Panc1 (cell line): ENCODE results near the gene ISOC2. TPM values are rescaled to one million over a fixed set of nuclear protein-coding genes. Genes with fewer than 3 reads are reported as not detected.

Experiments
- ATAC-seq: fragments of 200-7000 bp; cut with Tn5 transposase; 2 replicates; pipeline ENCODE4 v1.9.1; 2020; ENCODE audit warnings: mild to moderate bottlenecking, moderate library complexity
- BruUV-seq: library from RNA; stranded (reverse); fragments of 400-500 nt; replicated peaks from 2 replicates; lab custom pipeline; 2021; lab: Mats Ljungman, UMichigan
- CTCF ChIA-PET: fragments of 300-600 bp; sonication (Branson Sonifier 250); formaldehyde crosslinking; loops from one replicate; lab custom pipeline; 2022; ENCODE audit warnings: antibody characterized with exemption; lab: Charles Lee
- POLR2A ChIA-PET: fragments of 300-600 bp; sonication (Branson Sonifier 250); formaldehyde crosslinking; loops from one replicate; lab custom pipeline; 2022; ENCODE audit warnings: antibody characterized with exemption; lab: Charles Lee
- DNase-seq: peaks from one replicate; pipeline ENCODE4 v3.0.0-alpha.2; 2010; ENCODE audit warnings: low read depth, low spot score
- H3K27ac ChIP-seq: 2 replicates; pipeline ENCODE4 v1.5.1; 2011; ENCODE audit warnings: mild to moderate bottlenecking, low read length, inconsistent platforms
- H3K27me3 ChIP-seq: fragments of 200-500 bp; sonication (Bioruptor generic); 2 replicates; pipeline ENCODE4 v1.6.0; 2014; ENCODE audit warnings: low read length, inconsistent platforms; ENCODE audit not compliant: control insufficient read depth, insufficient read depth
- H3K36me3 ChIP-seq: fragments of 200-500 bp; sonication (Bioruptor generic); 2 replicates; pipeline ENCODE4 v1.5.1; 2014; ENCODE audit warnings: inconsistent platforms, mild to moderate bottlenecking, low read length, moderate library complexity; ENCODE audit not compliant: control insufficient read depth, insufficient read depth
- H3K4me1 ChIP-seq: 2 replicates; pipeline ENCODE4 v1.5.1; 2011; ENCODE audit warnings: inconsistent platforms, mild to moderate bottlenecking, low read length, moderate library complexity; ENCODE audit not compliant: control insufficient read depth, insufficient read depth
- H3K4me3 ChIP-seq, 2 experiments: 2 replicates each; pipeline ENCODE4 v1.5.1; 2011 to 2012; ENCODE audit warnings: low read depth in 2 of 2, low read length in 2 of 2, mild to moderate bottlenecking in 2 of 2, inconsistent platforms in 1 of 2, moderate library complexity in 1 of 2
- H3K9me3 ChIP-seq: fragments of 200-500 bp; sonication (Bioruptor generic); 2 replicates; pipeline ENCODE4 v1.5.1; 2014; ENCODE audit warnings: low read depth, mild to moderate bottlenecking, inconsistent platforms, low read length, moderate library complexity; ENCODE audit not compliant: control insufficient read depth, insufficient read depth
- CTCF ChIP-seq: fragments of 450-650 bp; IDR thresholded peaks from 2 replicates; pipeline ENCODE4 v1.5.1; 2017; ENCODE audit warnings: mild to moderate bottlenecking
- POLR2AphosphoS5 ChIP-seq: IDR thresholded peaks from 2 replicates; pipeline ENCODE4 v1.6.1; 2012; ENCODE audit warnings: mild to moderate bottlenecking, low read depth, low read length, moderate library complexity
- SIN3A ChIP-seq: IDR thresholded peaks from 2 replicates; pipeline ENCODE4 v1.6.1; 2012; ENCODE audit warnings: low read depth, mild to moderate bottlenecking, low read length, moderate library complexity, borderline replicate concordance; ENCODE audit not compliant: insufficient read depth
- TCF7L2 ChIP-seq: IDR thresholded peaks from 2 replicates; pipeline ENCODE4 v1.6.1; 2011; ENCODE audit warnings: mild to moderate bottlenecking, low read depth, low read length, inconsistent platforms
- in situ Hi-C: cut with HindIII; loops from 2 replicates; pipeline ENCODE4 v1.10.0; 2016; ENCODE audit warnings: low sequenced_read_pairs, low pct_unique_long_range_greater_than_20kb
- intact Hi-C: fragments of 100-400 bp; cut with micrococcal nuclease; formaldehyde crosslinking; loops from one replicate; pipeline ENCODE4 v1.10.0; 2022; ENCODE audit not compliant: unreplicated experiment
- total RNA-seq: library from RNA; stranded (reverse); gene quantifications from one replicate; pipeline ENCODE4 v1.2.1, GENCODE V29; 2021; ENCODE audit not compliant: unreplicated experiment
- TF ChIP-seq, protein P1 (sequence below), 2 experiments: IDR thresholded peaks; 2 replicates each; pipeline ENCODE4 v1.6.1; 2011 to 2012; ENCODE audit warnings: low read depth in 2 of 2, control low read depth in 1 of 2, low read length in 1 of 2, mild to moderate bottlenecking in 1 of 2, moderate library complexity in 1 of 2; ENCODE audit not compliant: insufficient read depth in 1 of 2

ISOC2 gene
- total RNA-seq, 1 experiment from 2014 or later = 150 TPM

DNA sequence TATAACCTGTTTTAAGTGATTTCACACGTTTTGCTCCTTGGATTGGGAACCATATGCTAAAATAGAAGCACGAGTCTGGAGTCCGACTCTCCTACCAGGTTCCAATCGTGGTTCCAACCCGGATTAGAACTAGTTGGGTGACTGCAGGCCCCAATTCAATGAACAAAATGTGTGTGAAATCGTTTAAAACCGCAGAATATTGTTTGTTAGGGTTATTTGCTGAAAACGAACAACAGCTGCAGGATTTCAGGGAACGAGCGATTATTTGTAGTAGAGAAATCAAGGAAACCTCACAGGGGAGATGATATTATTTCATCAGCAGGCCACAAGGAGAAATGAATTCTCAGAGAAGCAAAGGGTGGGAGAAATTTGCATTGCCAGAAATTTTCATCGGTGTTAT is 43.5 kb upstream of the ISOC2 start:
- intact Hi-C loops (no loop called here), in situ Hi-C loops (no loop called here)
- ATAC-seq (no peak), DNase-seq (no peak)
- Histone ChIP-seq H3K4me1 (no peaks in the 10 kb centered on the region), H3K27me3 (no peaks in the 10 kb centered on the region), H3K36me3 (no peaks in the 10 kb centered on the region), H3K4me3 (no peak overlapping the region), H3K9me3 (no peaks in the 10 kb centered on the region), H3K27ac (no peak overlapping the region)
- BruUV-seq = no TSS peak
- TF ChIP-seq POLR2AphosphoS5 (no peak), CTCF (no peak), TCF7L2 (no peak), SIN3A (no peak)
- TF ChIP-seq, protein P1, sequence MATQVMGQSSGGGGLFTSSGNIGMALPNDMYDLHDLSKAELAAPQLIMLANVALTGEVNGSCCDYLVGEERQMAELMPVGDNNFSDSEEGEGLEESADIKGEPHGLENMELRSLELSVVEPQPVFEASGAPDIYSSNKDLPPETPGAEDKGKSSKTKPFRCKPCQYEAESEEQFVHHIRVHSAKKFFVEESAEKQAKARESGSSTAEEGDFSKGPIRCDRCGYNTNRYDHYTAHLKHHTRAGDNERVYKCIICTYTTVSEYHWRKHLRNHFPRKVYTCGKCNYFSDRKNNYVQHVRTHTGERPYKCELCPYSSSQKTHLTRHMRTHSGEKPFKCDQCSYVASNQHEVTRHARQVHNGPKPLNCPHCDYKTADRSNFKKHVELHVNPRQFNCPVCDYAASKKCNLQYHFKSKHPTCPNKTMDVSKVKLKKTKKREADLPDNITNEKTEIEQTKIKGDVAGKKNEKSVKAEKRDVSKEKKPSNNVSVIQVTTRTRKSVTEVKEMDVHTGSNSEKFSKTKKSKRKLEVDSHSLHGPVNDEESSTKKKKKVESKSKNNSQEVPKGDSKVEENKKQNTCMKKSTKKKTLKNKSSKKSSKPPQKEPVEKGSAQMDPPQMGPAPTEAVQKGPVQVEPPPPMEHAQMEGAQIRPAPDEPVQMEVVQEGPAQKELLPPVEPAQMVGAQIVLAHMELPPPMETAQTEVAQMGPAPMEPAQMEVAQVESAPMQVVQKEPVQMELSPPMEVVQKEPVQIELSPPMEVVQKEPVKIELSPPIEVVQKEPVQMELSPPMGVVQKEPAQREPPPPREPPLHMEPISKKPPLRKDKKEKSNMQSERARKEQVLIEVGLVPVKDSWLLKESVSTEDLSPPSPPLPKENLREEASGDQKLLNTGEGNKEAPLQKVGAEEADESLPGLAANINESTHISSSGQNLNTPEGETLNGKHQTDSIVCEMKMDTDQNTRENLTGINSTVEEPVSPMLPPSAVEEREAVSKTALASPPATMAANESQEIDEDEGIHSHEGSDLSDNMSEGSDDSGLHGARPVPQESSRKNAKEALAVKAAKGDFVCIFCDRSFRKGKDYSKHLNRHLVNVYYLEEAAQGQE (IDR thresholded peaks at IDR 0.05; ENCODE audit: insufficient read depth in 1 of 2, low read depth in 2 of 2, low read length in 1 of 2) = no peak
- ChIA-PET POLR2A (no interaction called here), CTCF (interaction anchor here (0.7 to 1.7 kb wide), 3 partner anchors 37 to 43 kb away, joined by 3 to 31 read pairs (median 3); no protein-coding TSS in a partner anchor)

GRCh38 chr19:55504252-55504603 is 42.8 kb upstream of the ISOC2 start:
- CTCF ChIA-PET = interaction anchor here (0.6 to 1.7 kb wide), 12 partner anchors 10 to 364 kb away, joined by 3 to 31 read pairs (median 6); partner anchors contain the start of gene ZNF628
- in situ Hi-C loops = no loop called here
- H3K4me3 ChIP-seq = peak overlapping the region; percentile 39 to 59; a peak in 3 of 4 replicates

More at GRCh38 chr19:55504252-55504603, 42.8 kb upstream of the ISOC2 start:
- no peak for DNase-seq
- Histone ChIP-seq H3K4me1 (no peaks in the 10 kb centered on the region), H3K27me3 (no peaks in the 10 kb centered on the region), H3K36me3 (no peaks in the 10 kb centered on the region), H3K9me3 (no peaks in the 10 kb centered on the region), H3K27ac (no peak overlapping the region; the same call in 1 of the 2 replicates)
- no TSS peak for BruUV-seq
- POLR2A ChIA-PET = interaction anchor here (0.6 kb wide), 1 partner anchor 10 kb away, joined by 5 read pairs; no protein-coding TSS in a partner anchor
- intact Hi-C loops = no loop called here
- TF ChIP-seq, protein P1 (IDR thresholded peaks at IDR 0.05; ENCODE audit: insufficient read depth in 1 of 2, low read depth in 2 of 2, low read length in 1 of 2) = no peak
- no peak for TF ChIP-seq SIN3A
- no peak for TF ChIP-seq POLR2AphosphoS5
- no peak for TF ChIP-seq CTCF
- TF ChIP-seq TCF7L2 = no peak
- ATAC-seq = no peak
